Astrocyte (in vitro differentiated cells and primary cell): ENCODE measurements around the gene GABRP. TPM values are rescaled to one million over a fixed set of nuclear protein-coding genes. Genes with fewer than 3 reads are reported as not detected.

Experiments used
- DNase-seq: peaks from one replicate; pipeline ENCODE4 v3.0.0-alpha.2; 2010; ENCODE audit warnings: low read depth
- FAIRE-seq: peaks from 2 replicates; lab custom pipeline; 2011; peaks lifted over from hg19 to GRCh38; lab: Jason Lieb, UNC
- H2AFZ ChIP-seq: 2 replicates; pipeline ENCODE4 v1.6.0; 2012; ENCODE audit warnings: low read depth, low read length, inconsistent platforms
- H3K27ac ChIP-seq: 2 replicates; pipeline ENCODE4 v1.5.1; 2011; ENCODE audit warnings: low read depth, low read length, inconsistent platforms
- H3K27me3 ChIP-seq: 2 replicates; pipeline ENCODE4 v1.6.0; 2011; ENCODE audit warnings: low read length, inconsistent platforms; ENCODE audit not compliant: insufficient read depth
- H3K36me3 ChIP-seq: 2 replicates; pipeline ENCODE4 v1.5.1; 2011; ENCODE audit warnings: low read length, inconsistent platforms; ENCODE audit not compliant: insufficient read depth
- H3K4me1 ChIP-seq: 2 replicates; pipeline ENCODE4 v1.5.1; 2011; ENCODE audit warnings: low read length, inconsistent platforms; ENCODE audit not compliant: insufficient read depth
- H3K4me2 ChIP-seq: 2 replicates; pipeline ENCODE4 v1.6.0; 2012; ENCODE audit warnings: low read length, inconsistent platforms
- H3K4me3 ChIP-seq: 2 replicates; pipeline ENCODE4 v1.5.1; 2011; ENCODE audit warnings: low read depth, mild to moderate bottlenecking, low read length, inconsistent platforms; ENCODE audit not compliant: insufficient read depth
- H3K79me2 ChIP-seq: 2 replicates; pipeline ENCODE4 v1.6.0; 2012; ENCODE audit warnings: mild to moderate bottlenecking, low read length, inconsistent platforms; ENCODE audit not compliant: insufficient read depth
- H3K9ac ChIP-seq: 2 replicates; pipeline ENCODE4 v1.6.0; 2012; ENCODE audit warnings: mild to moderate bottlenecking, low read length, inconsistent platforms
- H3K9me3 ChIP-seq: 2 replicates; pipeline ENCODE4 v1.5.1; 2012; ENCODE audit warnings: low read depth, mild to moderate bottlenecking, low read length, inconsistent platforms; ENCODE audit not compliant: insufficient read depth
- H4K20me1 ChIP-seq: 2 replicates; pipeline ENCODE4 v1.6.0; 2012; ENCODE audit warnings: low read length, inconsistent platforms; ENCODE audit not compliant: insufficient read depth
- H3K27ac Mint-ChIP-seq: one replicate; pipeline ENCODE4 v1.8.0; 2021; ENCODE audit warnings: mild to moderate bottlenecking, mixed read lengths; ENCODE audit not compliant: unreplicated experiment
- H3K27me3 Mint-ChIP-seq: one replicate; pipeline ENCODE4 v1.8.0; 2021; ENCODE audit warnings: low read depth, mixed read lengths; ENCODE audit not compliant: unreplicated experiment
- H3K36me3 Mint-ChIP-seq: one replicate; pipeline ENCODE4 v1.8.0; 2021; ENCODE audit warnings: low read depth, mixed read lengths; ENCODE audit not compliant: unreplicated experiment
- H3K4me1 Mint-ChIP-seq: one replicate; pipeline ENCODE4 v1.8.0; 2021; ENCODE audit warnings: low read depth, mixed read lengths; ENCODE audit not compliant: unreplicated experiment
- H3K4me3 Mint-ChIP-seq: one replicate; pipeline ENCODE4 v1.8.0; 2021; ENCODE audit warnings: mild to moderate bottlenecking, moderate library complexity, mixed read lengths; ENCODE audit not compliant: unreplicated experiment
- H3K9me3 Mint-ChIP-seq: one replicate; pipeline ENCODE4 v1.8.0; 2021; ENCODE audit warnings: mild to moderate bottlenecking, mixed read lengths; ENCODE audit not compliant: unreplicated experiment
- EZH2 ChIP-seq: IDR thresholded peaks from 2 replicates; pipeline ENCODE4 v1.6.1; 2012; ENCODE audit warnings: mild to moderate bottlenecking, low read length, inconsistent platforms; ENCODE audit not compliant: insufficient read depth
- total RNA-seq: library from RNA; stranded (reverse); gene quantifications from 2 replicates; pipeline ENCODE4 v1.2.1, GENCODE V29; 2021
- TF ChIP-seq, protein P1 (sequence below): IDR thresholded peaks from 2 replicates; pipeline ENCODE4 v1.5.1; 2011; ENCODE audit warnings: low read depth, mild to moderate bottlenecking, inconsistent platforms, low read length, moderate library complexity; ENCODE audit not compliant: insufficient read depth

GABRP gene
- total RNA-seq, 1 donor from 2014 or later, result 0.45 TPM

DNA sequence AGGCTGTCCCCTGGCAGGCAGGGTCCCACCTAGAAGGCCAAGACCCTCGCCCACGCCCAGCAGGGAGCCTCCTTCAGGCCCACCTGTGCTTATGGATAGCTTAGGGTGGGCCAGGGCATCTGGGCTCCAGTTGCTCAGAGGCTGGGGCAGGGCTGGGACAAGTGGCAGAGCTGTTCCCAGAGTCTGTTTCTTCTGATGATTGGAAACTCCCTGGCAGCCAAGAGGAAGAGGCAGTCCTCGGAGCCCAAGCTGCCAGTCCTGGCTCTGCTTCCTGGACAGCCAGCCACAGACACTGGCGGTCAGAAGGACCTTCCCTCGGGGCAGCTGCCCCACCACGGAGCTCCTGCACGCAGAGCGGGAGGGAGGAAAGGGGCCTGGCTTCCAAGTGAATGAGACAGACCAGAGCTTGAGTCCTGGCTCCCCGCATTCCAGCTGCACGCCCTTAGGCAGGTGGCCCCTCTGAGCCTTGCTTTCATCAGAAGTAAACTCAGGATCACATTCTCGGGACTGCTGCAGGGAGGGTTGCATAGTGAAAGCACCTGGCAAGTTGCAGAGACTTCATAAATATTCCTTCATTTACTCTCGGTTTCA is 37.9 kb upstream of the GABRP start:
- Mint-ChIP-seq H3K27ac (no peak overlapping the region), H3K36me3 (no peaks in the 10 kb centered on the region), H3K9me3 (no peaks in the 10 kb centered on the region), H3K4me1 (peaks cover 3% of the 10 kb centered on the region), H3K4me3 (no peak overlapping the region), H3K27me3 (peaks cover 40% of the 10 kb centered on the region)
- peak overlapping the region; percentile 52 for H2AFZ ChIP-seq
- peaks cover 3% of the 10 kb centered on the region for H3K27me3 ChIP-seq
- H3K36me3 ChIP-seq, result no peaks in the 10 kb centered on the region
- TF ChIP-seq, protein P1, sequence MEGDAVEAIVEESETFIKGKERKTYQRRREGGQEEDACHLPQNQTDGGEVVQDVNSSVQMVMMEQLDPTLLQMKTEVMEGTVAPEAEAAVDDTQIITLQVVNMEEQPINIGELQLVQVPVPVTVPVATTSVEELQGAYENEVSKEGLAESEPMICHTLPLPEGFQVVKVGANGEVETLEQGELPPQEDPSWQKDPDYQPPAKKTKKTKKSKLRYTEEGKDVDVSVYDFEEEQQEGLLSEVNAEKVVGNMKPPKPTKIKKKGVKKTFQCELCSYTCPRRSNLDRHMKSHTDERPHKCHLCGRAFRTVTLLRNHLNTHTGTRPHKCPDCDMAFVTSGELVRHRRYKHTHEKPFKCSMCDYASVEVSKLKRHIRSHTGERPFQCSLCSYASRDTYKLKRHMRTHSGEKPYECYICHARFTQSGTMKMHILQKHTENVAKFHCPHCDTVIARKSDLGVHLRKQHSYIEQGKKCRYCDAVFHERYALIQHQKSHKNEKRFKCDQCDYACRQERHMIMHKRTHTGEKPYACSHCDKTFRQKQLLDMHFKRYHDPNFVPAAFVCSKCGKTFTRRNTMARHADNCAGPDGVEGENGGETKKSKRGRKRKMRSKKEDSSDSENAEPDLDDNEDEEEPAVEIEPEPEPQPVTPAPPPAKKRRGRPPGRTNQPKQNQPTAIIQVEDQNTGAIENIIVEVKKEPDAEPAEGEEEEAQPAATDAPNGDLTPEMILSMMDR, result no peak
- peak overlapping the region; percentile 45 for H3K4me2 ChIP-seq
- H3K4me1 ChIP-seq, result peaks cover 3% of the 10 kb centered on the region
- no peak overlapping the region for H3K4me3 ChIP-seq
- FAIRE-seq (no peak), DNase-seq (no peak)
- no peaks in the 10 kb centered on the region for H4K20me1 ChIP-seq
- H3K27ac ChIP-seq, result no peak overlapping the region
- H3K79me2 ChIP-seq, result no peaks in the 10 kb centered on the region
- no peaks in the 10 kb centered on the region for H3K9me3 ChIP-seq
- no peak overlapping the region for H3K9ac ChIP-seq

DNA sequence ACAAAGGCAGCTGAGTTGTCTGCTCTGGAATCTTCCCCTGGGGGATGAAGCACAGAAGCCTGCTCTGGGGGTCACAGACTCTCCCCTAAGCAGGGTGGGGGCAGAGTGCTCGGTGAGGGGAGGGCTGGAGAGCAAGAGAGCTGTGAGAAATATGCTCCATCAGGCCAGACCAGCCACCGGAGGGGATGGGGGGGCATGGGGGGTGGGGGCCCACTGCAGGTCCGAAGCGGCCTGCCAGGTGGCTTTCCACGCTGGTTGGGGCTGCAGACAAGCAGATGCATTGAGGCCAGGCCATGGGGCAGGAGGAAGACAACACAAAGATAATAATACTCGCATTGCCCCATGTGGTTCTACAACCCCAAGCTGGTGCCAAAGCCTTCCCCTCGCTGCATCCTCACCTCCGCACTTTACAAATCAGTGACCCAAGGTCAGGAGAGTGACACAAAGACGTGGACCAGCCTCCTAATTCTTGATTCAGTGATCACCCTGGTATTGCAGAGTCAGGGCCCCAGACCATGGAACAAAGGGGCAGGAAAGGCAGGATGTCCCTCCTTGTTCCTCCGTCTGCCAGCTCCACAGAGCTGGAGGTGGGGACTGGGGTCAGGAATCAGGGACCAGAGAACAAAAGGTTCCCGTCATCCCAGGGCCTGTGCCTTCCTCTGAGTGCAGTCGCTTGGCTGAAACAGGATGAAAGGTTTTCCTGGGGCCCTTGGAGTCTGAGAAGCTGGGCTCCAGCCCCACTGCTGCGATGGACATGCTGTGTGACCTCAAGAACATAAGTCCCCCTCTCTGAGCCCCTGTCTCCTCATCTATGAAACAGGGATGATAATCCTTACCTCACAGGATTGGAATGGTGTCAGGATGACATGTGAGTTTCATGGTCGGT is 37.2 kb upstream of the GABRP start:
- FAIRE-seq (no peak), DNase-seq (no peak)
- TF ChIP-seq, protein P1, result no peak
- TF ChIP-seq EZH2, result no peak
- Histone ChIP-seq H3K4me2 (peak overlapping the region; percentile 45), H3K9ac (no peak overlapping the region), H3K27me3 (peaks cover 7% of the 10 kb centered on the region), H3K79me2 (no peaks in the 10 kb centered on the region), H4K20me1 (no peaks in the 10 kb centered on the region), H3K36me3 (no peaks in the 10 kb centered on the region), H3K4me1 (peaks cover 3% of the 10 kb centered on the region), H3K9me3 (no peaks in the 10 kb centered on the region), H2AFZ (no peak overlapping the region), H3K4me3 (no peak overlapping the region), H3K27ac (no peak overlapping the region)
- Mint-ChIP-seq H3K9me3 (no peaks in the 10 kb centered on the region), H3K36me3 (no peaks in the 10 kb centered on the region), H3K27ac (no peak overlapping the region), H3K4me1 (peaks cover 3% of the 10 kb centered on the region), H3K4me3 (no peak overlapping the region), H3K27me3 (peaks cover 40% of the 10 kb centered on the region)

DNA sequence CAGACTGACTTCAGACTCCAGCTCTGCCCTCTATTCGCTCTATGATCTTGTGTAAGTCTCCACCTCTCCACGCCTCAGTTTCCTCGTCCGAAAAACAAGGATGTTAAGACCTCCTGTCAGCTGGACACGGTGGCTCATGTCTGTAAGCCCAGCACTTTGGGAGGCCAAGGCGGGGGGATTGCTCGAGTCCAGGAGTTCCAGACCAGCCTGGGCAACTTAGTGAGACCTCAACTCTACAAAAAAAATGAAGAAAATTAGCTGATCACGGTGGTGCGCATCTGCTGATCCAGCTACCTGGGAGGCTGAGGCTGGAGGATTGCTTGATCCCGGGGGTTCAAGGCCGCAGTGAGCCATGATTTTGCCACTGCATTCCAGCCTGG is 36.6 kb upstream of the GABRP start:
- no peak overlapping the region for H3K4me3 Mint-ChIP-seq
- peaks cover 3% of the 10 kb centered on the region for H3K4me1 Mint-ChIP-seq
- Histone ChIP-seq H3K4me3 (no peak overlapping the region), H3K9ac (no peak overlapping the region), H3K79me2 (no peaks in the 10 kb centered on the region), H3K4me1 (peaks cover 3% of the 10 kb centered on the region), H3K4me2 (no peak overlapping the region), H3K27me3 (peaks cover 7% of the 10 kb centered on the region), H3K9me3 (no peaks in the 10 kb centered on the region), H3K36me3 (no peaks in the 10 kb centered on the region), H3K27ac (no peak overlapping the region), H4K20me1 (no peaks in the 10 kb centered on the region), H2AFZ (no peak overlapping the region)
- DNase-seq (no peak), FAIRE-seq (no peak)
- TF ChIP-seq, protein P1, result no peak
- no peak for TF ChIP-seq EZH2
- no peaks in the 10 kb centered on the region for H3K36me3 Mint-ChIP-seq
- no peaks in the 10 kb centered on the region for H3K9me3 Mint-ChIP-seq
- no peak overlapping the region for H3K27ac Mint-ChIP-seq
- H3K27me3 Mint-ChIP-seq, result peaks cover 40% of the 10 kb centered on the region
